OCI-LY7 (cell line): ENCODE measurements around the gene OST4. TPM values are rescaled to one million over a fixed set of nuclear protein-coding genes. Genes with fewer than 3 reads are reported as not detected.
"Not testable (repeated sequence)": the region's sequence is repeated elsewhere in the genome, so short reads cannot be mapped to it uniquely, and the experiment has no call there.

Experiments
- Bru-seq: library from RNA; stranded (reverse); fragments of 400-500 nt; gene quantifications from one replicate; lab custom pipeline; 2021; lab: Mats Ljungman, UMichigan
- BruChase-seq, 2 experiments: library from RNA; stranded (reverse); fragments of 400-500 nt; gene quantifications; one replicate each; lab custom pipeline; 2021; lab: Mats Ljungman, UMichigan
- BruUV-seq: library from RNA; stranded (reverse); fragments of 400-500 nt; replicated peaks from 2 replicates; lab custom pipeline; 2021; lab: Mats Ljungman, UMichigan
- CTCF ChIA-PET: fragments of 300-600 bp; sonication (Branson Sonifier 250); formaldehyde crosslinking; loops from one replicate; lab custom pipeline; 2022; ENCODE audit warnings: antibody characterized with exemption; ENCODE audit not compliant: unreplicated experiment; lab: Charles Lee
- POLR2A ChIA-PET: fragments of 300-600 bp; sonication (Branson Sonifier 250); formaldehyde crosslinking; loops from one replicate; lab custom pipeline; 2022; ENCODE audit warnings: antibody characterized with exemption; lab: Charles Lee
- DNase-seq: peaks from one replicate; pipeline ENCODE4 v3.0.0-alpha.2; 2015; ENCODE audit warnings: low spot score
- H2AFZ ChIP-seq: fragments of 200-600 bp; sonication (generic), shearing (Covaris generic); 2 replicates; pipeline ENCODE4 v1.6.1; 2014; ENCODE audit warnings: mild to moderate bottlenecking, antibody characterized with exemption, low read length, moderate library complexity
- H3K27ac ChIP-seq: fragments of 200-600 bp; sonication (generic); 2 replicates; pipeline ENCODE4 v1.5.1; 2014; ENCODE audit warnings: mixed run types, low read depth, mild to moderate bottlenecking, moderate library complexity, low read length, inconsistent platforms; ENCODE audit not compliant: poor library complexity, severe bottlenecking
- H3K36me3 ChIP-seq: fragments of 200-600 bp; sonication (generic); 2 replicates; pipeline ENCODE4 v1.6.1; 2014; ENCODE audit warnings: mild to moderate bottlenecking, antibody characterized with exemption, low read length, moderate library complexity, mixed read lengths; ENCODE audit not compliant: insufficient read depth
- H3K4me1 ChIP-seq: fragments of 200-600 bp; sonication (generic); 2 replicates; pipeline ENCODE4 v1.5.1; 2014; ENCODE audit warnings: mild to moderate bottlenecking, low read length; ENCODE audit not compliant: insufficient read depth, poor library complexity, severe bottlenecking
- H3K4me2 ChIP-seq: fragments of 200-600 bp; sonication (generic); 2 replicates; pipeline ENCODE4 v1.6.1; 2014; ENCODE audit warnings: mild to moderate bottlenecking, low read length
- H3K4me3 ChIP-seq: fragments of 200-600 bp; sonication (generic); 2 replicates; pipeline ENCODE4 v1.5.1; 2014; ENCODE audit warnings: mild to moderate bottlenecking, low read depth, low read length; ENCODE audit not compliant: poor library complexity, severe bottlenecking
- H3K79me2 ChIP-seq: fragments of 200-600 bp; sonication (generic); 2 replicates; pipeline ENCODE4 v1.6.1; 2016; ENCODE audit warnings: low read depth, mild to moderate bottlenecking, low read length, moderate library complexity, mixed read lengths; ENCODE audit not compliant: insufficient read depth
- H3K9me2 ChIP-seq: fragments of 200-600 bp; sonication (generic); 2 replicates; pipeline ENCODE4 v1.6.1; 2016; ENCODE audit warnings: mild to moderate bottlenecking, low read length, mixed read lengths; ENCODE audit not compliant: insufficient read depth
- H3K9me3 ChIP-seq: fragments of 200-600 bp; sonication (generic); 2 replicates; pipeline ENCODE4 v1.6.1; 2014; ENCODE audit warnings: mild to moderate bottlenecking, mixed run types, low read length, mixed read lengths
- H4K20me1 ChIP-seq: fragments of 200-600 bp; sonication (generic); 2 replicates; pipeline ENCODE4 v1.6.1; 2014; ENCODE audit warnings: mild to moderate bottlenecking, antibody characterized with exemption, low read length, moderate library complexity, mixed read lengths; ENCODE audit not compliant: insufficient read depth
- EZH2phosphoT487 ChIP-seq: fragments of 200-600 bp; sonication (generic); IDR thresholded peaks from 2 replicates; pipeline ENCODE4 v1.6.1; 2018; ENCODE audit warnings: low read depth, borderline replicate concordance, mild to moderate bottlenecking, mixed run types, antibody characterized with exemption, low read length, moderate library complexity, mixed read lengths
- intact Hi-C: fragments of 100-400 bp; cut with micrococcal nuclease; formaldehyde crosslinking; loops from one replicate; pipeline ENCODE4 v1.10.0; 2022; ENCODE audit not compliant: unreplicated experiment
- long read RNA-seq: library from polyadenylated mRNA; stranded (forward); transcript quantifications from one replicate; pipeline ENCODE4 v2.0.0, GENCODE V29; 2022
- total RNA-seq, 2 experiments: library from RNA; depleted of rRNA in 1 of 2; stranded (reverse); fragments of >200 nt in 1 of 2; shearing (Covaris generic) in 1 of 2; gene quantifications; 2 replicates each; pipeline ENCODE4 v1.2.3, GENCODE V29; 2014 to 2022
- TF ChIP-seq, protein P1 (sequence below): fragments of 200-600 bp; sonication (generic); conservative IDR thresholded peaks from 2 replicates; pipeline ENCODE4 v1.5.1; 2014; ENCODE audit warnings: mild to moderate bottlenecking, antibody characterized with exemption, low read length, moderate library complexity, mixed read lengths

Gene OST4
- total RNA-seq (2014; rRNA removed; shearing (Covaris generic)) (147 and 214 TPM in 2 replicates), total RNA-seq (2022) (253 and 267 TPM in 2 replicates), Bru-seq, nascent RNA (percentile 98 among the genes with signal in this experiment), BruChase-seq, experiment 1, labeled RNA remaining after a 6-hour chase (percentile 99 among the genes with signal in this experiment), BruChase-seq, experiment 2, labeled RNA remaining after a 2-hour chase (percentile 97 among the genes with signal in this experiment)
- long read RNA-seq, transcript OST4-201 (2 exons, 559 nt): minor isoform, 5 of 263 reads
- long read RNA-seq, transcript OST4-203 (3 exons, 561 nt): major isoform, 253 of 263 reads
- long read RNA-seq, partial matches to known transcripts: 3 of 263 reads
- long read RNA-seq, other reads (novel, unspliced or antisense): 2 of 263 reads

DNA sequence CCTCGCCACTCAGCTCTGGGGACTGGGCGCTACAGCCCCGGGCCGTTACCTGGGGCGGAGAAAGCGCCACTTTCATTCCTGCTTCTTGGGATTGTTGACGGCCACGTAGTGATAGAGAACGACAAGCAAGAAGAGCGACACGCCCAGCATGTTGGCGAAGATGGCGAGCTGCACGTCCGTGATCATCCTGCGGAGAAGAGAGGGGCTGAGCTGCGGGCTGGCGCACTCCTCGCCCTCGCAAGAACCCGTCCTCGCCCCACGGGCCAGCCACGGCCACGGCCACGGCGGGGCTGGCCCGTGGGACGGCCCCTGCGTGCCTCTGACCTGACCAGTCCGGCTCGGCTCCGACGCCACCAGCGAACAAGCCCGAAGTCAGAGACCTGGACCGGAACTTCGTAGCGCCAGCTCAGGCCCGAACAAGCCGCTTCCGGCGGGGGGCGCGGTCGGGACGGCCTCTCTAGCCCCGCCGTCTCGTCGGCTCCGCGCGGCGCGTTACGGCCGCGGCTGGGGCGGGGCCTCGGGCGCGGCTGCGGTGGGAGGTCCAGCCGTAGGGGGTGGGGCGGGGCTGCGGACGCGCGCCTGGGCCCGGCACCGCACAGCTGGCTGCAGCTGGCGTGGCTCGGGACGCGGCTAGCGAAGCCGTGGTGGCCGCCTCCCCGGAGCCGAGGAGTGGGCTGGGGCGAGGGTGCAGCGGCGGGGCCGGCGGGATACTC lies at the start of gene OST4:
Gene OST4 (minus strand): TSS at position 378 of the 713 bp plus-strand sequence.
- Histone ChIP-seq H3K79me2 (peaks cover 26% of the 10 kb centered on the region), H3K9me2 (no peaks in the 10 kb centered on the region), H2AFZ (peak within 1 kb of the TSS; percentile 64; the same call in 1 of the 2 replicates), H3K4me2 (peak within 1 kb of the TSS; percentile 89), H3K9me3 (no peaks in the 10 kb centered on the region), H4K20me1 (0 out of 2 replicates have a peak, but pooled peaks cover 4% of the 10 kb centered on the region), H3K4me1 (peaks cover 56% of the 10 kb centered on the region), H3K4me3 (peak within 1 kb of the TSS; percentile 93), H3K27ac (peak within 1 kb of the TSS; percentile 53), H3K36me3 (peaks cover 38% of the 10 kb centered on the region)
- intact Hi-C loops: loop anchor here (1.0 to 2.0 kb wide), 3 partner anchors 15 to 39 kb away; partner anchors contain the start of genes AGBL5, KHK and TMEM214
- no TSS peak for BruUV-seq
- DNase-seq: peak; percentile 94
- ChIA-PET POLR2A (interaction anchor here (0.8 to 1.9 kb wide), 5 partner anchors 11 to 25 kb away, joined by 3 to 14 read pairs (median 6); partner anchors contain the start of gene AGBL5), CTCF (no interaction called here)
- TF ChIP-seq EZH2phosphoT487: no peak
- TF ChIP-seq, protein P1, sequence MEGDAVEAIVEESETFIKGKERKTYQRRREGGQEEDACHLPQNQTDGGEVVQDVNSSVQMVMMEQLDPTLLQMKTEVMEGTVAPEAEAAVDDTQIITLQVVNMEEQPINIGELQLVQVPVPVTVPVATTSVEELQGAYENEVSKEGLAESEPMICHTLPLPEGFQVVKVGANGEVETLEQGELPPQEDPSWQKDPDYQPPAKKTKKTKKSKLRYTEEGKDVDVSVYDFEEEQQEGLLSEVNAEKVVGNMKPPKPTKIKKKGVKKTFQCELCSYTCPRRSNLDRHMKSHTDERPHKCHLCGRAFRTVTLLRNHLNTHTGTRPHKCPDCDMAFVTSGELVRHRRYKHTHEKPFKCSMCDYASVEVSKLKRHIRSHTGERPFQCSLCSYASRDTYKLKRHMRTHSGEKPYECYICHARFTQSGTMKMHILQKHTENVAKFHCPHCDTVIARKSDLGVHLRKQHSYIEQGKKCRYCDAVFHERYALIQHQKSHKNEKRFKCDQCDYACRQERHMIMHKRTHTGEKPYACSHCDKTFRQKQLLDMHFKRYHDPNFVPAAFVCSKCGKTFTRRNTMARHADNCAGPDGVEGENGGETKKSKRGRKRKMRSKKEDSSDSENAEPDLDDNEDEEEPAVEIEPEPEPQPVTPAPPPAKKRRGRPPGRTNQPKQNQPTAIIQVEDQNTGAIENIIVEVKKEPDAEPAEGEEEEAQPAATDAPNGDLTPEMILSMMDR: peak; percentile 53

DNA sequence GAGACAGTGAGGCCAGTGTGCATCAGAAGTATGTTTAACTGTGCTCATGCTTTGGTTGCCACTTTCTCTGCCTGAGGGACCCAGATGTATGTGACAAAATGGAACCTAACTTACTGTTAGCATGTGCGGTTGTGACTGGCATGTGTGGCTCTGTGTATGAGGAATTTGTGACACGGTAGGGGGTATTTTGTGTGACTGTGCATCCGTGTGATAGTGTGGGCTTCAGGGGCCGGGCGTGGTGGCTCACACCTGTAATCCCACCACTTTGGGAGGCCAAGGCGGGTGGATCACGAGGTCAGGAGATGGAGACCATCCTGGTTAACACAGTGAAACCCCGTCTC lies 47.8 kb upstream of the OST4 start:
- H3K27ac ChIP-seq, intact Hi-C loops, H4K20me1 ChIP-seq, H3K4me2 ChIP-seq, POLR2A ChIA-PET, H2AFZ ChIP-seq, CTCF ChIA-PET, H3K9me3 ChIP-seq, H3K4me3 ChIP-seq, H3K79me2 ChIP-seq, H3K4me1 ChIP-seq, H3K36me3 ChIP-seq, DNase-seq, BruUV-seq, H3K9me2 ChIP-seq: not testable (repeated sequence)

DNA sequence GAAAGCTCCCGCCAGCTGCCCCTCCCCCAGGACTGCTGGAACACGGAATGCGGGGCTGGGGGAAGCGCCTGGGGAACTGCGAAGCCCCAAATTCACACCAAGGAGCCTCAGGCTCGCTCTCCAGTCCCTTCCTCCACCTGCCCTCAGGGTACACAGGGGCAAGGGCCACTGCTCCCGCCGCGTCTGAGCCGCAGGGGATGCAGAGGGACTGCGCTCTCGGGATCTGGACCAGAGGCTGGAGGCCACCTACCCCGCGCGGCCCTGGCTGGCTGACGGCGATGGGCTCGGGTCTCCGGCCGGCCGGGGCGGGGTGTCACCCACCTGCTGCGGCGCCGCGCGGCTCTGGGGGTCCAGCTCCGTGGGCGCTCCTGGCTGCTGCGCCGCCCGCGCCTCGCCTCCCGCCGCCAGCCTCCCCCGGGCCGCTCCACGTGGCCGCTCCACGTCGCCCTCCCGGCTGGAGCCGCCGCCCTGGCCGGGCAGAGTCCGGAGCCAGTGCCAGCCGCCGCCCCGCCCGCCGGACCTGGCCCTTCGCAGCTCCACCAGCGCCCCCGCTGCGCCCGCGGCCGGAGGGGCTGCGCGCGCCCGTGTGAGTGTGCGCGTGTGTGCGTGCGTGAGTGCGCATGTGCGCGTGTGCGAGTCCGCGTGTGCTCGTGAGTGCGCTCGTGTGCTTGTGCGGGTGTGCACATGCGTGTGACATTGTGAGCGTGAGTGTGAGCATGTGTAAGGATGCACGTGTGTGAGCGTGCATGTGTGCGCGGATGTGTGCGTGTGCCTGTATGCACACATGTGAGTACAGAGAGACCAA lies 47.3 kb upstream of the OST4 start, which contains the start of gene CGREF1:
Gene CGREF1 (minus strand): TSS at position 604 of the 805 bp plus-strand sequence. CDS start 14,762 bp downstream, outside the sequence.
- BruUV-seq: no TSS peak
- no peaks in the 10 kb centered on the region for H3K36me3 ChIP-seq
- peak within 1 kb of the TSS; percentile 15; the same call in 1 of the 2 replicates for H3K4me2 ChIP-seq
- no peaks in the 10 kb centered on the region for H3K4me1 ChIP-seq
- H2AFZ ChIP-seq: no peak within 1 kb of the TSS
- no peak within 1 kb of the TSS for H3K27ac ChIP-seq
- no peaks in the 10 kb centered on the region for H3K79me2 ChIP-seq
- ChIA-PET POLR2A (no interaction called here), CTCF (no interaction called here)
- H3K9me3 ChIP-seq: no peaks in the 10 kb centered on the region
- no peaks in the 10 kb centered on the region for H3K9me2 ChIP-seq
- TF ChIP-seq, protein P1: no peak
- TF ChIP-seq EZH2phosphoT487: no peak
- no peaks in the 10 kb centered on the region for H4K20me1 ChIP-seq
- intact Hi-C loops: no loop called here
- no peak within 1 kb of the TSS for H3K4me3 ChIP-seq
- DNase-seq: no peak
